Thymus (tissue), 11 donors: ENCODE measurements around the gene NFATC3. TPM values are rescaled to one million over a fixed set of nuclear protein-coding genes. Genes with fewer than 3 reads are reported as not detected.

Experiments used
- DNase-seq, 9 donors: peaks; one replicate each; pipeline ENCODE4 v3.0.0-alpha.2; 2013; ENCODE audit warnings: low spot score in 9 of 9, low read depth in 6 of 9, missing footprints in 1 of 9
- H3K27ac ChIP-seq, 2 donors: one replicate each; pipeline ENCODE4 v1.5.1; 2013; ENCODE audit warnings: control low read depth in 1 of 2, low read depth in 1 of 2, low read length in 1 of 2, mild to moderate bottlenecking in 1 of 2, moderate library complexity in 1 of 2
- H3K27me3 ChIP-seq, 2 donors: one replicate each; pipeline ENCODE4 v1.5.1; 2013; ENCODE audit warnings: low read length in 1 of 2; ENCODE audit not compliant: control insufficient read depth in 2 of 2, insufficient read depth in 1 of 2
- H3K36me3 ChIP-seq, 2 donors: one replicate each; pipeline ENCODE4 v1.5.1; 2013; ENCODE audit warnings: low read length in 1 of 2, mild to moderate bottlenecking in 1 of 2, moderate library complexity in 1 of 2; ENCODE audit not compliant: control insufficient read depth in 2 of 2, insufficient read depth in 2 of 2
- H3K4me1 ChIP-seq, 2 donors: one replicate each; pipeline ENCODE4 v1.5.1; 2013; ENCODE audit warnings: low read length in 2 of 2; ENCODE audit not compliant: control insufficient read depth in 2 of 2, insufficient read depth in 2 of 2
- H3K4me3 ChIP-seq, 2 donors: one replicate each; pipeline ENCODE4 v1.5.1; 2013; ENCODE audit warnings: low read length in 2 of 2, control low read depth in 1 of 2, mild to moderate bottlenecking in 1 of 2
- H3K9me3 ChIP-seq, 2 donors: one replicate each; pipeline ENCODE4 v1.5.1; 2013; ENCODE audit warnings: low read length in 1 of 2, mild to moderate bottlenecking in 1 of 2; ENCODE audit not compliant: control insufficient read depth in 2 of 2, insufficient read depth in 1 of 2
- WGBS: extraction: QIAGEN DNeasy Blood & Tissue Kit; methylation state at CpG from one replicate; pipeline ENCODE4 v1.1.7; 2013; 5-methylcytosine and 5-hydroxymethylcytosine counted together
- polyA plus RNA-seq: library from polyadenylated mRNA; stranded (reverse); fragments of 200-250 nt; gene quantifications from one replicate; pipeline ENCODE4 v1.2.3, GENCODE V29; 2013
- total RNA-seq: library from RNA; stranded (reverse); fragments of 120-200 nt; gene quantifications from one replicate; pipeline ENCODE4 v1.2.4, GENCODE V29; 2013
- donor health status: healthy.

Gene NFATC3
- total and polyA plus RNA-seq, 2 donors = 37.4 to 149 TPM

- DNase-seq = peak in 6 of 9 donors; percentile 57 to 87 (median 68)
- peak overlapping the region; percentile 87 to 94 for H3K27ac ChIP-seq
- H3K4me1 ChIP-seq = peaks cover 44 to 77% of the 10 kb centered on the region in 2 donors
- WGBS = 43% methylated on average over 6 of the region's 6 CpGs
- no peaks in the 10 kb centered on the region for H3K27me3 ChIP-seq
- peak overlapping the region in 1 of 2 donors; percentile 21 for H3K4me3 ChIP-seq
- peaks cover 7 to 70% of the 10 kb centered on the region in 2 donors for H3K36me3 ChIP-seq
- H3K9me3 ChIP-seq = no peaks in the 10 kb centered on the region
Observed at GRCh38 chr16:68219725-68220351, 134.7 kb downstream of the NFATC3 start.

DNA sequence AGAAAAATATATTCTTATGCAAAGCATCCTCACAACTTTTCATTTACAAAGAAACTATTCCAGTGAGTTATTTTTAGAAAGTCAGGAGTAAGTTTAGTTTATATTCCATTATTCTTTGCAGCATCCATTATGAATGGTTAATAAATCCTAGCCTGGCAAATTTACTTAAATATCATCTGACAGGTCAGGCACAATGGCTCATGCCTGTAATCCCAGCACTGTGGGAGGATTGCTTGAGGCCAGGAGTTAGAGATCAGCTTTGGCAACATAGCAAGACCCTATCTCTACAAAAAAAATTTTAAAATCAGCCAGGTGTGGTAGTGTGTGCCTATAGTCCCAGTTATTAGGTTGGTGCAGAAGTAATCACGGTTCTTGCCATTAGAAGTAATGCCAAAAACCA, 137.9 kb downstream of the NFATC3 start:
- peaks cover 14 to 65% of the 10 kb centered on the region in 2 donors for H3K36me3 ChIP-seq
- peak overlapping the region in 1 of 2 donors; percentile 47 for H3K27ac ChIP-seq
- H3K27me3 ChIP-seq = no peaks in the 10 kb centered on the region
- 89% methylated on average over 1 of the region's 1 CpG for WGBS
- peaks cover 47 to 74% of the 10 kb centered on the region in 2 donors for H3K4me1 ChIP-seq
- DNase-seq = no peak
- H3K4me3 ChIP-seq = no peak overlapping the region
- no peaks in the 10 kb centered on the region for H3K9me3 ChIP-seq

DNA sequence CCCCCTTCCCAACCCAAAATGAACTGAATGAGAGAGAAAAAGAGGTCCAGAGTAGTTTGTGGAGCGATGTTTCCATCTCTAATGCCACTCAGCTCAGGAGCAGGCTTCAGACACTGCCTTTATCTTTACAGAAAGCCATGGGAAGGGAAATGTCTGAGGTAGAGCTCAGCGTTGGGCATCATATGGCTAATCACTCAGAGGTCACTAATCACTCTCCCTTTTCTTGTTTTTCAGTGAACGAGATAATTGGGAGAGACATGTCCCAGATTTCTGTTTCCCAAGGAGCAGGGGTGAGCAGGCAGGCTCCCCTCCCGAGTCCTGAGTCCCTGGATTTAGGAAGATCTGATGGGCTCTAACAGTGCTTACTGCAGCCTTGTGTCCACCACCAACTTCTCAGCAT, 140.9 kb downstream of the NFATC3 start:
- 96% methylated on average over 4 of the region's 4 CpGs for WGBS
- Histone ChIP-seq H3K27ac (peak overlapping the region; percentile 90 to 91), H3K9me3 (no peaks in the 10 kb centered on the region), H3K36me3 (peaks cover 24 to 76% of the 10 kb centered on the region in 2 donors), H3K27me3 (no peaks in the 10 kb centered on the region), H3K4me3 (no peak overlapping the region), H3K4me1 (peaks cover 50 to 75% of the 10 kb centered on the region in 2 donors)
- no peak for DNase-seq

DNA sequence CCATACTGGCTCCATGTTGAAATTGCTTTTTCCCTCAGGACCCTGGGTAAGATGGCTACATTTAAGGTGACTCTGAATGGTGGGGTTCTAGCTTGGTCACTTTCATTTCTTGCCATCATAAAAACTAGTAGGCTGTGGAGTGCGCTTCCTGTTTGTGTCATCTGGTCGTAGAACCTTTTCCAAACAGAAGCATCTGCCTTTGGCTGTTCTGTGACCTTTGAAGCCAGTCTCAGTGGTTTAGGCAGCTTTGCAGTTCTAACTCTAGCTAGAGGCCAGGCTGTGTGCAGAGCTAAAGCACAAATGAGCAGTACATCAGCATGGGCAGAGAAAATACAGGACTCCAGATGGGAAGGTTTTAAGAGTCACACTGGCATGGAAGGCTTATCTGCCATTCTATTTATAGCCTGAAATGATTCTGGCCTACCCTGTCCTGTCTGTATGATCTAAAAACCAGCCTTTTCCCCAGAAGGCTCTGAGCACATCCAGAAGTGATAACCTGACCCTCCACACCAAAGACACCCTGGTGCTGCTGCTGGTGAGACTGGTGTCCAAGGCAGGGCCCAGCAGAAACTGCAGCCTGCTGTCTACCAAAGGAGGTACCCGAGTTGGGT, 142.1 kb downstream of the NFATC3 start:
- H3K9me3 ChIP-seq = no peaks in the 10 kb centered on the region
- H3K4me1 ChIP-seq = peaks cover 43 to 77% of the 10 kb centered on the region in 2 donors
- H3K27ac ChIP-seq = peak overlapping the region; percentile 86 to 90
- DNase-seq = peak in 4 of 9 donors; percentile 62 to 87 (median 64)
- peaks cover 36 to 77% of the 10 kb centered on the region in 2 donors for H3K36me3 ChIP-seq
- no peak overlapping the region for H3K4me3 ChIP-seq
- H3K27me3 ChIP-seq = no peaks in the 10 kb centered on the region
- 20% methylated on average over 3 of the region's 3 CpGs for WGBS

GRCh38 chr16:68227850-68228553, 142.8 kb downstream of the NFATC3 start:
- DNase-seq = no peak
- no peaks in the 10 kb centered on the region for H3K9me3 ChIP-seq
- peak overlapping the region; percentile 86 to 90 for H3K27ac ChIP-seq
- no peaks in the 10 kb centered on the region for H3K27me3 ChIP-seq
- H3K4me3 ChIP-seq = no peak overlapping the region
- H3K4me1 ChIP-seq = peaks cover 40 to 78% of the 10 kb centered on the region in 2 donors
- peaks cover 39 to 74% of the 10 kb centered on the region in 2 donors for H3K36me3 ChIP-seq
- WGBS = 74% methylated on average over 2 of the region's 2 CpGs

- Histone ChIP-seq H3K27me3 (no peaks in the 10 kb centered on the region), H3K4me3 (no peak overlapping the region), H3K36me3 (peaks cover 35 to 75% of the 10 kb centered on the region in 2 donors), H3K9me3 (no peaks in the 10 kb centered on the region), H3K27ac (peak overlapping the region; percentile 6 to 90), H3K4me1 (peaks cover 43 to 79% of the 10 kb centered on the region in 2 donors)
- no peak for DNase-seq
- WGBS = 97% methylated on average over 3 of the region's 3 CpGs
Observed at GRCh38 chr16:68228652-68229051, 143.5 kb downstream of the NFATC3 start.

DNA sequence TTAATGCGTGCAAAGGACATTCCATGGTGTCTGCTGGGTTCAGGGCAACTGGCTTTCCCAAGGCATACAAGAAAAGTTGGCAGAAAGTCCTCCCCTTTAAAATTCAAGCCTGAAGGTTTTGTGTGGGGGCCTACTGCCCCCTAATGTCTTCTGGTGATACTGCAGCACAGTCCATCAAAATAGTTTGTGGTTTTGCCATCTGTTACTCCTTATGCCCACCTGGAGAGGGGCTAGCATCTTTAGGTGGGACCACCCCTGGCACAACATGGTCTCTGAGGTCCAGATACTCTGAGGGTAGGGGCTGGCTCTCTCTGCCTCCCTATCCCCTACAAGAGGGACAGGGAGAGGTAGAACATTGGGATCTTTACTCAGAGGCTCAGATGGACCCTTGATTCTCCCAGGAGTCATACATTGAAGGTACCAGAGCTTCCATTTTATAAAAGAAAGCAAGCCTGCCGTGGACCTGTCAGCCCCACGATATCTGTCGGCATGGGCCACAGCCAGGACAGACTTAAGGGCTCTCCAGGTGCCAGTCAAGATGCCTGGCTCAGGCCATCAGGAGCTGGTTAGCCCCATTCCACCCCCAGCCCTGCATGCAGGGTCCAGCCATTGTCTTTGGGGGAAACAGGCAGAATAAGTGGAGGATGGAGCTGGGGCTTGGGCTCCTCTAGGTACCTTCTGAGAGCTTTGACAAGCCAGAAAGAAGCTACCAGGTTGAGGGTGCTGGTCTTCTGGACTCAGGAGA, 144.4 kb downstream of the NFATC3 start:
- WGBS = 91% methylated on average over 4 of the region's 4 CpGs
- Histone ChIP-seq H3K27me3 (peaks cover 0 to 2% of the 10 kb centered on the region in 2 donors), H3K36me3 (peaks cover 35 to 79% of the 10 kb centered on the region in 2 donors), H3K4me3 (no peak overlapping the region), H3K4me1 (peaks cover 51 to 89% of the 10 kb centered on the region in 2 donors), H3K9me3 (no peaks in the 10 kb centered on the region), H3K27ac (peak overlapping the region in 1 of 2 donors; percentile 90)
- DNase-seq = peak in 5 of 9 donors; percentile 53 to 86 (median 69)

DNA sequence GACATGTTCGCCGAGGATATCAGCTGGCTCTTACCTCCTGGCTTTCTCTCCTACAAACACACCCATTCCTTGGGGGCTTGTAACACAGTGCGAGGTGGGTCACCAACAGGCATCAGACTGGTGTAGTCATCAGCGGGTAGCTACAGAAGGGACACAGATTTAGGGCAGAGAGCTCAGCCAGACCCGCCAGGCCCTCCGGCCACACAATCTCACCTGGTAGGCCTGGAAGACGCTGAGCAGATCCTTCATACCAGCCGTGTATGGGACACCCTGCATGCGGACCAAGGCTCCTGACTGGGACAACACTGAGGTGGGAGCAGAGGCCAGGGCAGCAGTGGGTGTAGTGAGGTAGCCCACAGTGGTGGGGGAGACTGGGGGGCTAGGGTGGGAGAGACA, 145.0 kb downstream of the NFATC3 start:
- Histone ChIP-seq H3K4me1 (peaks cover 51 to 94% of the 10 kb centered on the region in 2 donors), H3K9me3 (no peaks in the 10 kb centered on the region), H3K27ac (peak overlapping the region in 1 of 2 donors; percentile 62), H3K36me3 (peaks cover 35 to 78% of the 10 kb centered on the region in 2 donors), H3K27me3 (peaks cover 0 to 7% of the 10 kb centered on the region in 2 donors), H3K4me3 (no peak overlapping the region)
- WGBS = 97% methylated on average over 9 of the region's 9 CpGs
- no peak for DNase-seq
